Type B pancreatic cell (in vitro differentiated cells): ENCODE data around the gene FOSL2. TPM values are rescaled to one million over a fixed set of nuclear protein-coding genes. Genes with fewer than 3 reads are reported as not detected.

Source experiments
- DNase-seq: peaks from one replicate; pipeline ENCODE4 v3.0.0; 2021; ENCODE audit warnings: mixed read lengths; ENCODE audit not compliant: unreplicated experiment; ENCODE audit errors: extremely low spot score
- H3K27ac Mint-ChIP-seq: 2 replicates; pipeline ENCODE4 v1.8.0; 2021; ENCODE audit warnings: mild to moderate bottlenecking, mixed read lengths
- H3K27me3 Mint-ChIP-seq: 2 replicates; pipeline ENCODE4 v1.8.0; 2021; ENCODE audit warnings: mixed read lengths
- H3K36me3 Mint-ChIP-seq: 2 replicates; pipeline ENCODE4 v1.8.0; 2021; ENCODE audit warnings: mixed read lengths
- H3K4me1 Mint-ChIP-seq: one replicate; pipeline ENCODE4 v1.8.0; 2021; ENCODE audit warnings: mixed read lengths; ENCODE audit not compliant: unreplicated experiment
- H3K4me3 Mint-ChIP-seq: 2 replicates; pipeline ENCODE4 v1.8.0; 2021; ENCODE audit warnings: mild to moderate bottlenecking, mixed read lengths
- H3K9me3 Mint-ChIP-seq: 2 replicates; pipeline ENCODE4 v1.8.0; 2021; ENCODE audit warnings: mixed read lengths
- total RNA-seq: library from RNA; stranded (reverse); gene quantifications from 2 replicates; pipeline ENCODE4 v1.2.1, GENCODE V29; 2021; ENCODE audit warnings: low replicate concordance
- TF ChIP-seq, protein P1 (sequence below): fragments of 200-600 bp; sonication (generic); conservative IDR thresholded peaks from 2 replicates; pipeline ENCODE4 v1.5.0; 2021; ENCODE audit warnings: antibody characterized with exemption, mild to moderate bottlenecking

The FOSL2 gene
- total RNA-seq, 1 donor from 2014 or later, result 42.1 TPM

DNA sequence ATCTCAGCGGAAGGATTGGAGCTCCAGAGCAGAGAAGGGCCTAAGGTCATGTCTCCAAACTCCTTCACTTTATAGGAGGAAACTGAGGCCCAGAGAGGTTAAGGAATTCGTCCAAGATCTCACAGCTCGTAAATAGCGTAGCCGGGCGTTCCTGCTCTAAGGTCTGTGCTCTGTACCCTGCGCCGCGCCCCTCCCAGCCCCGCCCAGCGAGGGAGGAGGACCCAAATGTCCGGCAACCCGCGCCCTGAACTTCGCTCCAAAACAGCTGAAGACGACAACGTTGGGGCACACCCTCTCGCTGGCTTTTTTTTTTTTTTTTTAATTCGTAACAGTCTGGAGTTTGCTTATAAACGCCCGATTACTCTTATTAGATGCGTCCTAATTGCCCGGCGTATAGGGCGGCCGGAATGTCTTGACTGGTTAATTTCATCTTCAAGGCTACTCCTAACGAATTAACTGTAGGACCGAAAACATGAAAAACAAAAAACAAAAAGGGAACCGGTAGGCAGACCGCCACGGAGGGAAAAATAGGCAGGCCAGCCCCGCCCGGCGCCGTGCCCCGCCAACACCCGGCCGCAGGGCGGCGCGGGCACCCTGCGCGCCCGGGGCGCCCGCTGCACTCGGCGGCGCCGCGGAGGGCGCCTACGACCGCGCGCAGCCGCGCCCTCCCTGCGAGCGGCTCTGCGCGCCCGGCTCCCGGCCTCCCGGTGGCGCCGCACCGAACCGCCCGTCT is 928 bp upstream of the FOSL2 start:
- no peaks in the 10 kb centered on the region for H3K9me3 Mint-ChIP-seq
- DNase-seq, result no peak
- peak overlapping the region; percentile 97 for H3K27ac Mint-ChIP-seq
- H3K4me1 Mint-ChIP-seq, result peaks cover 15% of the 10 kb centered on the region
- TF ChIP-seq, protein P1, sequence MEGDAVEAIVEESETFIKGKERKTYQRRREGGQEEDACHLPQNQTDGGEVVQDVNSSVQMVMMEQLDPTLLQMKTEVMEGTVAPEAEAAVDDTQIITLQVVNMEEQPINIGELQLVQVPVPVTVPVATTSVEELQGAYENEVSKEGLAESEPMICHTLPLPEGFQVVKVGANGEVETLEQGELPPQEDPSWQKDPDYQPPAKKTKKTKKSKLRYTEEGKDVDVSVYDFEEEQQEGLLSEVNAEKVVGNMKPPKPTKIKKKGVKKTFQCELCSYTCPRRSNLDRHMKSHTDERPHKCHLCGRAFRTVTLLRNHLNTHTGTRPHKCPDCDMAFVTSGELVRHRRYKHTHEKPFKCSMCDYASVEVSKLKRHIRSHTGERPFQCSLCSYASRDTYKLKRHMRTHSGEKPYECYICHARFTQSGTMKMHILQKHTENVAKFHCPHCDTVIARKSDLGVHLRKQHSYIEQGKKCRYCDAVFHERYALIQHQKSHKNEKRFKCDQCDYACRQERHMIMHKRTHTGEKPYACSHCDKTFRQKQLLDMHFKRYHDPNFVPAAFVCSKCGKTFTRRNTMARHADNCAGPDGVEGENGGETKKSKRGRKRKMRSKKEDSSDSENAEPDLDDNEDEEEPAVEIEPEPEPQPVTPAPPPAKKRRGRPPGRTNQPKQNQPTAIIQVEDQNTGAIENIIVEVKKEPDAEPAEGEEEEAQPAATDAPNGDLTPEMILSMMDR, result peak; percentile 34
- peaks cover 4% of the 10 kb centered on the region for H3K36me3 Mint-ChIP-seq
- H3K27me3 Mint-ChIP-seq, result peaks cover 15% of the 10 kb centered on the region
- H3K4me3 Mint-ChIP-seq, result peak overlapping the region; percentile 92

DNA sequence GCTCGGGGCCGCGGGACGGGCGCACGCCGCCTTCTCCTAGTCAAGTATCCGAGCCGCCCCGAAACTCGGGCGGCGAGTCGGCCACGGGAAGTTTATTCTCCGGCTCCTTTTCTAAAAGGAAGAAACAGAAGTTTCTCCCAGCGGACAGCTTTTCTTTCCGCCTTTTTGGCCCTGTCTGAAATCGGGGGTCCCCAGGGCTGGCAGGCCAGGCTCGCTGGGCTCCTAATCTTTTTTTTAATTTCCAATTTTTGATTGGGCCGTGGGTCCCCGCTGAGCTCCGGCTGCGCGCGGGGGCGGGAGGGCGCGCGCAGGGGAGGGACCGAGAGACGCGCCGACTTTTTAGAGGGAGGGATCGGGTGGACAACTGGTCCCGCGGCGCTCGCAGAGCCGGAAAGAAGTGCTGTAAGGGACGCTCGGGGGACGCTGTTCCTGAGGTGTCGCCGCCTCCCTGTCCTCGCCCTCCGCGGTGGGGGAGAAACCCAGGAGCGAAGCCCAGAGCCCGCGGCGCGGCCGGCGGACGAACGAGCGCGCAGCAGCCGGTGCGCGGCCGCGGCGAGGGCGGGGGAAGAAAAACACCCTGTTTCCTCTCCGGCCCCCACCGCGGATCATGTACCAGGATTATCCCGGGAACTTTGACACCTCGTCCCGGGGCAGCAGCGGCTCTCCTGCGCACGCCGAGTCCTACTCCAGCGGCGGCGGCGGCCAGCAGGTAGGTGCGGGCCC is 617 bp downstream of the FOSL2 start:
- peaks cover 15% of the 10 kb centered on the region for H3K27me3 Mint-ChIP-seq
- no peaks in the 10 kb centered on the region for H3K9me3 Mint-ChIP-seq
- H3K4me3 Mint-ChIP-seq, result no peak overlapping the region
- TF ChIP-seq, protein P1, result no peak
- H3K4me1 Mint-ChIP-seq, result peaks cover 15% of the 10 kb centered on the region
- H3K36me3 Mint-ChIP-seq, result peaks cover 4% of the 10 kb centered on the region
- no peak for DNase-seq
- peak overlapping the region; percentile 99 for H3K27ac Mint-ChIP-seq

DNA sequence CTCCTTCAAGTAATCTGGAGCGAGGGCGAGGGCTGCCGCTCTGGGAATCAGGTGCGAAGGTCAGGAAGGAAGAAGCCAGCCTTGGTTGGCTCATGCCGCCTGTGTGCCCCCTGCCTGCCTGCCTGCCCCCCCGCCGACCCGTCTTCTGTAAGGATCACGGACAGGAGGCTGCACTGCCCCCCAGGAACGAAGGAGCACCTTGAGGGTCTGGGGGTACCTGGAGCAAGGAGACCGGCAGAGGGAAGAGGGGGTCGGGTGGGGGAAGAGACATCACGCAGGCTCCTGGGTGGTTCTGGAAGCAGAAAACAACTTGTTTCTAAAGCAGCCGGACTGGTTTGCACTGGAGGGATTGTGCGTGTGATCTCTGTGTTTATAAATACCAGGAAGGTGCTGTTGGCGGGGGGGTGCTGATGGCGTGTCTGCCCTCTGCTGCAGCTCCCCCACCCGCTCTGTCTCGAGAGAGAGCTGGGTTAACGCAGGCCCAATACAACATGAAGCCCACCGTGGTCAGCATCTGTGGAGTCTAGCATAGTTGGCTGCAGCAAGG is 1.7 kb downstream of the FOSL2 start:
- Mint-ChIP-seq H3K27me3 (peaks cover 12% of the 10 kb centered on the region), H3K4me3 (no peak overlapping the region), H3K4me1 (peaks cover 11% of the 10 kb centered on the region), H3K27ac (no peak overlapping the region), H3K36me3 (peaks cover 4% of the 10 kb centered on the region), H3K9me3 (no peaks in the 10 kb centered on the region)
- no peak for DNase-seq
- TF ChIP-seq, protein P1, result no peak

DNA sequence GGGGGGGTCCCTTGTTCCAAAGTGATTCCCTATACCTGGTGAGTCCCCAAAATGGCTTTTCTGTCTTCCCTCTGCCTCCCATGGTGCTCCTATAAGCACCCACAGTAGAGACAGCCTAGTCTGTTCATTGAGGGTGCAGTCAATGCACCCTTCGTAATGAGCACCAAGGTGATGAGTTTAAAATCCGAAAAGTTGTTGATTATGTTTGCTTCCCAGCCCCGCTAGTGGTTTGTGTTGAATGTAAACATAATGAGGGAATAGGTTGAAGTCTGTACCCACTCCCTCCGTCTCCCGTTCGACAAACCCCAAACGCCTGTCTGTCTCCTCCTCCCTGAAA is 2.3 kb downstream of the FOSL2 start:
- Mint-ChIP-seq H3K27me3 (peaks cover 12% of the 10 kb centered on the region), H3K9me3 (no peaks in the 10 kb centered on the region), H3K36me3 (peaks cover 4% of the 10 kb centered on the region), H3K4me3 (no peak overlapping the region), H3K27ac (no peak overlapping the region), H3K4me1 (peaks cover 6% of the 10 kb centered on the region)
- TF ChIP-seq, protein P1, result no peak
- no peak for DNase-seq

DNA sequence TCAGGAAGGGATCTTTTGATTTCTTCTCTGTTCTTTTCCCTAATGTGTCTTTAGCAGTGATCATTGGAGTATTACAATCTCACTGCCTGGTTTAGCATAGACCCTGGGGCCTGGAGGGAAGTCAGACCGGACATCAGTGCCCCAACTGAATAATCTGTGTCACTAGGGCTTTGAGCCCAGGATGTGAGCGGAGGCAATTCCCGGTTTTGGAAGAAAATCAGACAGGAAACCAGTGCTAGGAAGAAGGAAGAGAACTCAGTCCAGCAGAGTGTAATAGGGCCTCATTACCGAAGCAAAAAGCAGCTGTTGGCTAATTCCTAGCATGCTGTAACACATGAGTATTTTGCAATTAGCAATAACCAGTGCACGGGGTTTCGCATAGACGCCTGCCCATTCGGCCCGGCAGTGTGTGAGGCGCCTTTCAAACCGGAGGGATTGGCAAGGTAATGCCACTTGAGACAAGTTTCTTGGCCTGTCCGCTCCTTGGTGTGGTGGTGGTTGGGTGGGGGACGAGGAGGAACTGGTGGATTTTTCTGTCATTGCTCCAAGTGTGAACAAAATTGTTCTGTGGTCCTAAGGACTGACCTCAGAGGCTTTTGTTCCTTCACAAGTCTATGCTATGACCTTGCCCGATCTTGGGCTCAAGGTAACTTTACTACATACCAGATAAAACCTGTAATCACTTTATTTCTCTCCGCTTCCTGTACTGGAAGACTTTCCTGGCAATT is 2.8 kb downstream of the FOSL2 start:
- Mint-ChIP-seq H3K27me3 (peaks cover 12% of the 10 kb centered on the region), H3K4me1 (peaks cover 10% of the 10 kb centered on the region), H3K4me3 (no peak overlapping the region), H3K36me3 (peaks cover 4% of the 10 kb centered on the region), H3K9me3 (no peaks in the 10 kb centered on the region), H3K27ac (no peak overlapping the region)
- no peak for DNase-seq
- TF ChIP-seq, protein P1, result no peak
